ENCODE results near the gene ARF1.

ARF1 gene

GRCh38 chr1:228131766-228132165, 49.3 kb downstream of the ARF1 start:
- intact Hi-C loops (cut with DNase I) = no loop called here
- no peak for DNase-seq

DNA sequence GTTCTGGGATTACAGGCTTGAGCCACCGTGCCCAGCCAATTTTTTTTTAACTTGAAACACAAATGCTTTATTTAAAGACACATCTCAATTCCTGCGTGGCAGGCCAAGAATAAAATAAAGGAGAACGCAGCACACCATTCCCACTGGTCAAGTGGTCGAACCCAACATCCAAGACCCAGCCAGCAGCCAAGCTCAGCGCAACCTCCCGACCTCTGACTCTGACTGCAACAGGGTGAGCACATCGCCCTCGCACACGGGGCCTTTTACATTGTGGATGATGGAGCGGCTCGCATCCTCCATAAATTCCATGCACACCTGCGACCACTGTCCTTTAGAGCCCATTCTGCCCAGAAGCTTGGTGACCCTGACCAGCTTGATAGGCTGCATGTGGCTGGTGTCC, 52.1 kb downstream of the ARF1 start:
- intact Hi-C loops (cut with DNase I) = no loop called here
- no peak for DNase-seq

GRCh38 chr1:228136901-228137300, 54.4 kb downstream of the ARF1 start:
- intact Hi-C loops (cut with DNase I) = no loop called here

GRCh38 chr1:228139406-228139930, 57.0 kb downstream of the ARF1 start:
- no peak for DNase-seq
- intact Hi-C loops (cut with DNase I) = no loop called here

More at GRCh38 chr1:228136901-228137300, 54.4 kb downstream of the ARF1 start:
- peak in 1 of 42 donors; percentile 8 for DNase-seq

DNA sequence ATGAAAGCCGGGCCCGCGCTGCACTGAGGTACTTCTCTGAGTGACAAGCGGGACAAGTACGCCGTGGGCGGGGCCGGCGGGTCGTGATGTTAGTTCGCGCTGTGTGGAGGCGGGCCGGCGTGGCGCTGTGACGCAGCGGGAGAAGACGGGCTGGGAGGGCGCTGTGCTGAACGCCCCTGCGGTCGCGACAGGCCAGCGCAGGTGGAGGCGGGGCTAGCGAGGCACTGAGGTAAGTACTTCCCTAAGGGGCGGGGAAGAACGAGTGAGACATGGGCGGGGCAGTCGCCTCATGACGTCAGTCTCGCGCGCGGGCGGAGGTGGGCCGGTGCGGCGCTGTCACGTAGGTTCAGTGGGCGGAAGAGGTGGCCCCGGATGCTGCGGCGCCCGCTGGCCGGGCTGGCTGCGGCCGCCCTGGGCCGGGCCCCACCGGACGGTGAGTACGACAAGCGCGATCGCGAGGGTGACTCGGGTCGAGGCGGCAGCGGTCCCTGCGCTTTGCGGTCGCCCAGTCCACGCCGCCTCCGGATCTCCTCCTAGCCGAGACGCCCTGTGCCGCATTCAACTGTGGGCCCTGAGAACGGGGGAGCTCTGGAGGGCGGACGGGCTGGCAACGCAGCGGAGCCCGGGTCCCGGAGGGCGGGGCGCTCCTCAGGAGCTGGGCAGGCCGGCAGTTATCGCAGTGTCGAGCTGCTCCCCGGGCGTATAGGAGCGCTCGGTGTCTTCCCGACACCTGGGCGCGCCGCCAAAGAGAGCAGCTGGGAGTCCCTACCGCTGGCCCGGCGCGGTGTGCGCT, 57.6 kb downstream of the ARF1 start, which contains the start of gene GUK1:
Gene GUK1 (plus strand): TSS at position 349 of the 793 bp plus-strand sequence. CDS start 24 bp downstream, at position 373.
- intact Hi-C loops (cut with DNase I) = loop anchor here (2.0 kb wide), 1 partner anchor 25 kb away; the partner anchor contains the start of gene IBA57
- DNase-seq = peak; percentile 96 to 100 (median 99)

- intact Hi-C loops (cut with DNase I) = loop anchor here (2.0 kb wide), 1 partner anchor 24 kb away; the partner anchor contains the start of gene IBA57
- no peak for DNase-seq
These were observed 58.3 kb downstream of the ARF1 start for GRCh38 chr1:228140724-228141225.

GRCh38 chr1:228141226-228142044, 58.9 kb downstream of the ARF1 start:
- intact Hi-C loops (cut with DNase I) = loop anchor here (2.0 kb wide), 1 partner anchor 23 kb away; the partner anchor contains the start of gene IBA57
- peak in 9 of 42 donors; percentile 9 to 46 (median 21) for DNase-seq

DNA sequence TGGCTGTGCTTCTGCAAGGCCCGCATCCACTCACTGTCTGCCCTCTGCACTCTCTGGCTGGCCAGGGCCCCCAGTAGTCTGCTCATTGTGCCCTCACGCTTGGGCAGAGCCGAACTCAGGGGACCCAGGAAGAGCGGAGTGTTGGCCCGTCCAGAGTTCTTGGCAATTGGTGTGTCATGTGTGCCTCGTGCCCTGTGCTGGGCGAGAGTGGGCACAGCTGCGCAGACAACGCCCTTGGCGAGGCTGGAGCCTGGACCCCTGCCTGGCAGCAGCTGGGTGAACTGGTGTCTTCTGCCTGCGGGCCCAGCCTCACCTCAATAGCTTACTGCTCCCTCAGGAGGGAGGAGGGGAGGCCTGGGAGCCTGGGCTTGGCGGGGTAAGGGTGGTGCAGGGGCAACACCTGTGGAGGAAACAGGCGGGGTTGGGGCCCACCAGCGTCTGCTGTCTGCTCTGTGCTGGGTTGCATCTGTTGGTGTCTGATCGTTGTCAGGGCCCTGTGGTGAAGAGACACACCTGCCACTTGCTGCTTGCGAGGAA, 59.7 kb downstream of the ARF1 start:
- DNase-seq = peak in 10 of 42 donors; percentile 8 to 53 (median 26)
- intact Hi-C loops (cut with DNase I) = no loop called here

GRCh38 chr1:228142701-228143136, 60.2 kb downstream of the ARF1 start:
- peak in 15 of 42 donors; percentile 7 to 66 (median 48) for DNase-seq

DNA sequence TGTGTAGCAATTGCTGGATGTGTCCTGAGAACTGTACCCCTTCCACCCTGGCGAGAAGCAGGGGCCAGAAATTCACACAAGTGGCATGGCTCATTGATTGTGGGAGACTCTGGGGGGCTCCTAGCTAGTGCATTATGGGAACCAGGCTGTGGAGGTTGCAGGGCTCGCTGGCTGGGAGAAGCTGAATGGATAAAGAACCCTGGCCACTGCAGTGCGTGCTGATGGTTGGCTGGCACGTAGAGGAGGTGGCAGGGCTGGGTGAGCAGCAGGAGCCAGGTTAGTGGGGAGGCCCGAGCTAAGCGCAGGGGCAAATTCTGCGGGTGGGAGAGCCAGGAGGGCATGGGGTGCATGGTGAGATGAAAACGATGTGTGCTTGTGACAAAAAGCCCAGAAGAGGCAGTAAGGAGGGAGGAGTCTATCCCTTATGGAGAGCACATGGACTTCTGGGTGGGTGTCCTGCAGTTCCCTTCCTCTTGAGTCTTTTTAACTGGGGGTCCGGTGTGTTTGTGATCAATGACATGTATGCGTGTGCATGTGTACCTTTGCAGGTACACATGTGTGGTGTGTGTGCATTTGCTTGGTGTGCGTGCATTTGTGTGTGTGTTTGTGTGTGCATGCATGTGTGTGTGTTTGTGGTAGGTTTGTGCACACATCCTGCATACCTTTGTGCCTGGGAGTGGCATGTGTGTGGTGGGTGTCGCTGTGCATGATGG, 61.1 kb downstream of the ARF1 start:
- DNase-seq = peak in 3 of 42 donors; percentile 2 to 40 (median 5)
- intact Hi-C loops (cut with DNase I) = no loop called here

More at GRCh38 chr1:228142701-228143136, 60.2 kb downstream of the ARF1 start:
- intact Hi-C loops (cut with DNase I) = no loop called here

DNA sequence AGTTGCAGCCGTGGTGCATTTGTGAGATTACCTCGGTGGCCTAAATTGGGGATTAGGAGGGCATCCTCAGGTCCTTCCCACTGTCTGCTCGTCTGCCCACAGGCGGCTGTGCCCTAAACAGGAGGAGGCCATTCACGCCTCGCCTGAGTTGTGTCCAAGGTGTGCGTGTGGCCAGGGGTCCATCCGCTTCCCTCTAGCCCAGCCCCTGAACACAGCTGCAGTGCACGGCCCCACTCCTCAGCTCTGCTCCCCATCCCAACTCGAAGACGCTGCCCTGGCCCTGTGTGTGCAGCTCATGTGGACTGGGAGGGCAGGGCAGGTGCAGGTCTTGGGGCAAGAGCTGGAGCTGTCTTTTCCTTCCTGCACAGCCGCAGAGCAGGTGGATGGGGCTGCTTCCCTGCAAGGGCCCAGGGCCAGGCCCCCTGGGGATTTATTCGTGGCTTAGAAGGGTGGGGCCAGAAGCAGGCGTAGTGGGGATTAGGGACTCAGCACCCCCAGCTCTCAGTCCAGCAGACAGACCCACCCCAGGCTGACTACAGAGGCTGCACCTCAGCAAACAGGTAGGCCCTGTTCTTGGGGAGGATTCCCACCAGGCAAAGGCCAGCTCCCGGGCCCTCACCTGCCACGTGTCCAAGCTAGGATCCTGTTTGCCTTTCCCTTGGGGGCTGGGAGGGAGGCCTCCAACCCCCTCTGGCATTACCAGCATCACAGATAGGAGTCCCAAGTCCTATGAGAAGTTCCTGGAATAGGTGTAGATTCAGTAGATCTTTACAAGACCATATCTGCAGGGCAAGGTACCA, 61.9 kb downstream of the ARF1 start:
- DNase-seq = peak in 1 of 42 donors; percentile 9
- intact Hi-C loops (cut with DNase I) = no loop called here

DNA sequence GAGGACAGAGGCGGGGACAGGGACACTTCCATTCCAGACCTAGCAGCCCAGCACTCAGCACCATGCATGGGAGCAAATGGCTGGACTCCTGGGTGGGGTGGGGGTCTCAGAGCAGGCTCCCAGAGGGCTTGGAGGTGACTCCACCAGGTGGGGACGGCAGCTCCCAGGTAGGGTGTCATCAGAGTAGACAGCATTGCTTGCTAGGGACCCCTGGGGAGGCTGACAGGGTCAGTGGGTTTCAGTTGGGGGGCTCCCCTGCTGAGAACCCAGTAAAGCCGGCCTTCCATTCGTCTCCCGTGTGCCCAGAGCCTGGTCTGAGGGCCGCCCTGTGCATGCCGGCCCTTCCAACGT, 62.5 kb downstream of the ARF1 start:
- intact Hi-C loops (cut with DNase I) = no loop called here
- DNase-seq = peak in 1 of 42 donors; percentile 7

GRCh38 chr1:228145463-228146416, 63.2 kb downstream of the ARF1 start:
- intact Hi-C loops (cut with DNase I) = no loop called here
- DNase-seq = peak in 1 of 42 donors; percentile 4

DNA sequence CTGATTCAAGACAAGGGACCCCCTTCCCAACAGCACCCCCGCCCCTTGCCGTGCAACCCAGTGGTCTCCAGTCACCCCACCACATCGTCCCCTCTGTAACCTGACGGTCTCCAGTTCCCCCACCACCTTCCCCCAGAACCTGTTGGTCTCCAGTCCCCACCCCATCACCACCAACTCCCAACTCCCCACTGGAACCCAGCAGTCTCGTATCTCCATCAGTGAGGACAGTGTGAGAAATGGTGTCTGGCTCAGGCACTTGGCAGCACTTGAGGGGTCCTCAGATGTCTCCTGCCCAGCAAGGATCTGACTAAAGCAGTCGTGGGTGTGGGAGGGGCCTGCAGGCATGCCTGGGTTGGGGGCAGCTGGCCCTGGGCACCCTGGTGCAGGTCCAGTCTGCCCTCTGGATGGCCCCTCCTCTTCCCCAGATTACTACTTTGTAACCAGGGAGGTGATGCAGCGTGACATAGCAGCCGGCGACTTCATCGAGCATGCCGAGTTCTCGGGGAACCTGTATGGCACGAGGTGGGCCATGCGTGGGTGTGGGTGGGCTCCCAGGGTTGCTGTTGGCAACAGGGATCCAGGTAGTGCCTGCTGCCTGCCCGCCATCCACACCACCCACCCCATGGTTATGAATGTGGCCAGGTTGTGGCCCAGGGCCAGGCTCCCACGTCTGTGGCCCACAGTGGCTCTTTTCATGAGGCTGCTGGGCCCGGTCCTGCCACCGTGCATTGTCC, 64.1 kb downstream of the ARF1 start:
- peak in 4 of 42 donors; percentile 1 to 15 (median 10) for DNase-seq
- intact Hi-C loops (cut with DNase I) = no loop called here

GRCh38 chr1:228147151-228147693, 64.7 kb downstream of the ARF1 start:
- intact Hi-C loops (cut with DNase I) = no loop called here
- peak in 5 of 42 donors; percentile 3 to 27 (median 11) for DNase-seq

Data from head of caudate nucleus (tissue), 42 donors.